HEK293T (cell line): ENCODE results near the gene OR13J1.

Experiments used
- ARNT ChIP-seq: fragments of 450-650 bp; IDR thresholded peaks from 2 replicates; pipeline ENCODE4 v1.6.1; 2017; ENCODE audit warnings: mild to moderate bottlenecking
- BHLHE40 ChIP-seq: fragments of 450-650 bp; IDR thresholded peaks from 2 replicates; pipeline ENCODE4 v1.6.1; 2016; ENCODE audit warnings: mild to moderate bottlenecking, moderate library complexity, borderline replicate concordance
- CTBP1 ChIP-seq: fragments of 450-650 bp; IDR thresholded peaks from 2 replicates; pipeline ENCODE4 v1.6.1; 2016; ENCODE audit warnings: borderline replicate concordance
- ELF4 ChIP-seq: fragments of 450-650 bp; IDR thresholded peaks from 2 replicates; pipeline ENCODE4 v1.6.1; 2017; ENCODE audit warnings: antibody characterized with exemption
- FOXA1 ChIP-seq: fragments of 450-650 bp; IDR thresholded peaks from 2 replicates; pipeline ENCODE4 v1.6.1; 2016; ENCODE audit warnings: mild to moderate bottlenecking
- FOXK2 ChIP-seq: fragments of 450-650 bp; IDR thresholded peaks from 2 replicates; pipeline ENCODE4 v1.6.1; 2016; ENCODE audit warnings: mild to moderate bottlenecking
- FOXM1 ChIP-seq: fragments of 450-650 bp; IDR thresholded peaks from 2 replicates; pipeline ENCODE4 v1.6.1; 2017; ENCODE audit warnings: mild to moderate bottlenecking, borderline replicate concordance
- LEF1 ChIP-seq: fragments of 450-650 bp; IDR thresholded peaks from 2 replicates; pipeline ENCODE4 v1.6.1; 2017; ENCODE audit warnings: mild to moderate bottlenecking, borderline replicate concordance
- PKNOX1 ChIP-seq: fragments of 450-650 bp; IDR thresholded peaks from 2 replicates; pipeline ENCODE4 v1.6.1; 2016
- SP1 ChIP-seq: fragments of 450-650 bp; IDR thresholded peaks from 2 replicates; pipeline ENCODE4 v1.6.1; 2017
- SUZ12 ChIP-seq: fragments of 450-650 bp; IDR thresholded peaks from 2 replicates; pipeline ENCODE4 v1.6.1; 2016; ENCODE audit warnings: mild to moderate bottlenecking
- ZNF384 ChIP-seq: fragments of 450-650 bp; IDR thresholded peaks from 2 replicates; pipeline ENCODE4 v1.6.1; 2016

GRCh38 chr9:35911690-35912089 lies 41.5 kb upstream of the OR13J1 start:
- TF ChIP-seq ELF4 (no peak), CTBP1 (no peak), FOXK2 (no peak), SUZ12 (no peak), BHLHE40 (no peak), PKNOX1 (no peak), FOXA1 (no peak), SP1 (no peak), ZNF384 (no peak), ARNT (no peak), FOXM1 (no peak), LEF1 (no peak)
